Endothelial cell (in vitro differentiated cells): ENCODE data around the gene CDCA3. TPM values are rescaled to one million over a fixed set of nuclear protein-coding genes. Genes with fewer than 3 reads are reported as not detected.

Source experiments
- DNase-seq: peaks from one replicate; pipeline ENCODE4 v3.0.0; 2021; ENCODE audit warnings: low spot score
- H3K27ac Mint-ChIP-seq: one replicate; pipeline ENCODE4 v1.8.0; 2021; ENCODE audit warnings: mixed read lengths, inconsistent platforms; ENCODE audit not compliant: unreplicated experiment
- H3K27me3 Mint-ChIP-seq: one replicate; pipeline ENCODE4 v1.8.0; 2021; ENCODE audit warnings: mild to moderate bottlenecking, moderate library complexity, mixed read lengths, inconsistent platforms; ENCODE audit not compliant: unreplicated experiment
- H3K36me3 Mint-ChIP-seq: one replicate; pipeline ENCODE4 v1.8.0; 2021; ENCODE audit warnings: mild to moderate bottlenecking, low read depth, mixed read lengths, inconsistent platforms; ENCODE audit not compliant: unreplicated experiment
- H3K4me1 Mint-ChIP-seq: one replicate; pipeline ENCODE4 v1.8.0; 2021; ENCODE audit warnings: mild to moderate bottlenecking, mixed read lengths, inconsistent platforms; ENCODE audit not compliant: unreplicated experiment
- H3K4me3 Mint-ChIP-seq: one replicate; pipeline ENCODE4 v1.8.0; 2021; ENCODE audit warnings: mild to moderate bottlenecking, mixed read lengths, inconsistent platforms; ENCODE audit not compliant: unreplicated experiment
- H3K9me3 Mint-ChIP-seq: one replicate; pipeline ENCODE4 v1.8.0; 2021; ENCODE audit warnings: mixed read lengths, inconsistent platforms; ENCODE audit not compliant: unreplicated experiment
- CTCF ChIP-seq: fragments of 200-600 bp; sonication (generic); IDR thresholded peaks from one replicate; pipeline ENCODE4 v1.5.0; 2021; ENCODE audit warnings: antibody characterized with exemption; ENCODE audit not compliant: unreplicated experiment
- total RNA-seq: library from RNA; stranded (reverse); fragmentation: NEBNext Ultra II Directional; extraction: Animal tissue kit (Norgen Biotek cat#: 25700); gene quantifications from one replicate; pipeline ENCODE4 v1.2.1, GENCODE V29; 2021; ENCODE audit not compliant: unreplicated experiment

Gene CDCA3
- total RNA-seq, 1 donor from 2014 or later = 6.2 TPM

GRCh38 chr12:6840330-6840729, 10.8 kb downstream of the CDCA3 start:
- Mint-ChIP-seq H3K4me3 (no peak overlapping the region), H3K9me3 (no peaks in the 10 kb centered on the region), H3K36me3 (peaks cover 30% of the 10 kb centered on the region), H3K27me3 (peaks cover 10% of the 10 kb centered on the region), H3K27ac (no peak overlapping the region), H3K4me1 (no peaks in the 10 kb centered on the region)
- DNase-seq = no peak
- TF ChIP-seq CTCF = no peak

- H3K9me3 Mint-ChIP-seq = no peaks in the 10 kb centered on the region
- no peak for DNase-seq
- H3K27ac Mint-ChIP-seq = no peak overlapping the region
- H3K36me3 Mint-ChIP-seq = peaks cover 28% of the 10 kb centered on the region
- H3K27me3 Mint-ChIP-seq = peaks cover 10% of the 10 kb centered on the region
- H3K4me1 Mint-ChIP-seq = no peaks in the 10 kb centered on the region
- no peak overlapping the region for H3K4me3 Mint-ChIP-seq
- TF ChIP-seq CTCF = no peak
These were observed 11.4 kb downstream of the CDCA3 start for GRCh38 chr12:6839482-6840201.

- Mint-ChIP-seq H3K27me3 (peaks cover 7% of the 10 kb centered on the region), H3K4me3 (no peak overlapping the region), H3K36me3 (peaks cover 25% of the 10 kb centered on the region), H3K9me3 (no peaks in the 10 kb centered on the region), H3K4me1 (no peaks in the 10 kb centered on the region), H3K27ac (no peak overlapping the region)
- no peak for DNase-seq
- TF ChIP-seq CTCF = no peak
These were observed 12.2 kb downstream of the CDCA3 start for GRCh38 chr12:6838854-6839253.

- Mint-ChIP-seq H3K27ac (no peak overlapping the region), H3K36me3 (peaks cover 22% of the 10 kb centered on the region), H3K4me3 (no peak overlapping the region), H3K27me3 (peaks cover 7% of the 10 kb centered on the region), H3K9me3 (no peaks in the 10 kb centered on the region), H3K4me1 (no peaks in the 10 kb centered on the region)
- TF ChIP-seq CTCF = no peak
- no peak for DNase-seq
These were observed 13.6 kb downstream of the CDCA3 start for GRCh38 chr12:6837370-6838060.

GRCh38 chr12:6836851-6837250, 14.2 kb downstream of the CDCA3 start:
- Mint-ChIP-seq H3K36me3 (peaks cover 24% of the 10 kb centered on the region), H3K9me3 (no peaks in the 10 kb centered on the region), H3K4me1 (no peaks in the 10 kb centered on the region), H3K4me3 (no peak overlapping the region), H3K27me3 (peaks cover 7% of the 10 kb centered on the region), H3K27ac (no peak overlapping the region)
- TF ChIP-seq CTCF = no peak
- DNase-seq = no peak
